GM12873 (cell line): ENCODE results near the gene NFIX.

Experiments used
- TF ChIP-seq, protein P1 (sequence below): IDR thresholded peaks from 2 replicates; pipeline ENCODE4 v1.5.1; 2012; ENCODE audit warnings: low read depth, mild to moderate bottlenecking, moderate library complexity, low read length, control low read depth; ENCODE audit not compliant: insufficient read depth; ENCODE audit errors: missing control alignments

The NFIX gene

DNA sequence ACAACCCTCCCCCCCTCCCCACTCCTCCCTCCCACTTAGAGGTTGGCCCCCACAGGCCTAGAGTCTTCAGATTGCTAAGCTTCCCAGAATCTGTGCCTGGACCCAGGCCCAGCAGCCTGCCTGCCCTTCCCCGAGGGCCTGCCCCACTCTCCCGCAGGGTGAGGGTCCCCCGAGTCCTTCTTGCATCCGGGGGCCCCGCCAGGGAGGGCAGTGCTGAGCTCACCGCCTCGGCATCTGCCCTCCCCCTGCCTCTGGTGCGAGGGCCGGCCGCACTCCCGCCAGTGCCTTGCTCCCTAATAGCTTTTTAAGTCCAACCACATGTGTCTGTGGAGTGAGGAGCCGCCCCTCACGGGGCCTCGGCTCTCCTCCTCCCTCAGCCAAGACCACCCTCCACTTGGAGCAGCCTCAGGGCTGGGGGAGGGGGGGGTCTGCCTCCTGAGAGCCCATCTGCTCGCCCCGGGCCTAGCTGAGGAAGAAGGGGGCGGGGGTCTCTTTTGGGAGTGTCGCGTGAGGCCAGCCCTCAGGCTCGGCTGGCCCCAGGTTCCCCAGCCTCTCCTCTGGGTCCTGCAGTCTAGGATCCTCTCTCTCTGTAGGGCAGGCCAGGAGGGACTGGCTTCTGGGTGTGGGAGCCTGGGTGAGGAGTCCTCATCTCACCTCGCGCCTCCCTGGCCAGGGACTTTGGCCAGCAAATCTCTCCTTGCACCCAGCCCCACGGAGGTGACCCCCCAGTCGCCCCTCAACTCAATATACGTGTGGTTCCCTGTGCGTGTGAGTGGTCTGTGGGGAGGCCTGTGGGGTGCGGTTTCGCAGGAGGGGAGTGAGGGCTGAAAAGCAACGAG is 60.2 kb downstream of the NFIX start:
- TF ChIP-seq, protein P1, sequence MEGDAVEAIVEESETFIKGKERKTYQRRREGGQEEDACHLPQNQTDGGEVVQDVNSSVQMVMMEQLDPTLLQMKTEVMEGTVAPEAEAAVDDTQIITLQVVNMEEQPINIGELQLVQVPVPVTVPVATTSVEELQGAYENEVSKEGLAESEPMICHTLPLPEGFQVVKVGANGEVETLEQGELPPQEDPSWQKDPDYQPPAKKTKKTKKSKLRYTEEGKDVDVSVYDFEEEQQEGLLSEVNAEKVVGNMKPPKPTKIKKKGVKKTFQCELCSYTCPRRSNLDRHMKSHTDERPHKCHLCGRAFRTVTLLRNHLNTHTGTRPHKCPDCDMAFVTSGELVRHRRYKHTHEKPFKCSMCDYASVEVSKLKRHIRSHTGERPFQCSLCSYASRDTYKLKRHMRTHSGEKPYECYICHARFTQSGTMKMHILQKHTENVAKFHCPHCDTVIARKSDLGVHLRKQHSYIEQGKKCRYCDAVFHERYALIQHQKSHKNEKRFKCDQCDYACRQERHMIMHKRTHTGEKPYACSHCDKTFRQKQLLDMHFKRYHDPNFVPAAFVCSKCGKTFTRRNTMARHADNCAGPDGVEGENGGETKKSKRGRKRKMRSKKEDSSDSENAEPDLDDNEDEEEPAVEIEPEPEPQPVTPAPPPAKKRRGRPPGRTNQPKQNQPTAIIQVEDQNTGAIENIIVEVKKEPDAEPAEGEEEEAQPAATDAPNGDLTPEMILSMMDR, result no peak

DNA sequence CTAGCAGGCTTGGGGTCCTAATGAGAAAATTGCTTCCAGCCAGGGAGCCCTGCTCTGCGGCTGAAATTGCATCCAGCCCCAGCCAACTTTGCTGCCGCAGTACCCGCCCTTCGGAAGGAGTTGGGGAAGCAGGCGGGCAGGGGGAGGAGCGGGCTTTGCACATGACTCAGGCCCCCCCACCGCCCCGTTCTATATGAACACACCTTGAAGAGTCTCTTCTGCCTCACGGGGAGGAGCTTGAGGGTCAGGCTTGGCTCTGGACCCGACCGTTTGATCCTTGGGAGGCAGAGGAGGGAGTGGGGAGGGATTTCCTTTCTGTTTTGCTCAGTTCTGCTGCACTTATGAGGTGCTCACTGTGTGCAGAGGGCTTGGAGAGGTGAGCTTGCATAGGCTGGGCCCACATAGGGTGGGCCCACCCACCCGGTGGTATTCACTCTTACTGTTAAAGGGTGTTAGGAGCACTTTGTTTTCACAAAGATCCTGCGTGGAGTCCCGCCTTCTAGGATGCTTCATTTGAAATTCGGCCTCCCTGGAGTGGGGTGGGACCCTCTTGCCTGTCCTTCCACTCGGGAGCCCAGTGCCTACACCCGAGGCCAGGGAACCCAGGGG is 60.9 kb downstream of the NFIX start:
- TF ChIP-seq, protein P1, result no peak

DNA sequence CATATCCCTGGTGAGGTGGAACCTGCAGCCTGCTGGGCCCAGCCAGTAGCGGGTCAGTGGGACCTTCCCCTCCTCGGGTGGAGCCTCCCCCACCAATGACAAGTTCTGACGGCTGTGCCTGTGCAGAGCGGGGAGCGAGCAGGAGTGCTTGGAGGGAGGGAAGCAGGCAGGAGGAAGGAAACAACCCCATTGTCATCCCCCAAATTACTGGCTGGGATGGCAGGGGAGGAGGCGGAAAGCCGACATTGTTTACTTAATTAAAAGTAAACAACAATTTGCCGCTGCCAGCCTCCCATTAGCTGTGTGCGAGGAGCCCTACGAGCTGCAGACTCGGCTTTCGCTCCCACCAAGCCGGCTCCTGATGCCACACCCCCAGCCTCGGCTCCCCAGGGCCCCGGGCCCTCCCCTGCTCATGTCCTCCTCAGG is 61.9 kb downstream of the NFIX start:
- TF ChIP-seq, protein P1, result no peak

DNA sequence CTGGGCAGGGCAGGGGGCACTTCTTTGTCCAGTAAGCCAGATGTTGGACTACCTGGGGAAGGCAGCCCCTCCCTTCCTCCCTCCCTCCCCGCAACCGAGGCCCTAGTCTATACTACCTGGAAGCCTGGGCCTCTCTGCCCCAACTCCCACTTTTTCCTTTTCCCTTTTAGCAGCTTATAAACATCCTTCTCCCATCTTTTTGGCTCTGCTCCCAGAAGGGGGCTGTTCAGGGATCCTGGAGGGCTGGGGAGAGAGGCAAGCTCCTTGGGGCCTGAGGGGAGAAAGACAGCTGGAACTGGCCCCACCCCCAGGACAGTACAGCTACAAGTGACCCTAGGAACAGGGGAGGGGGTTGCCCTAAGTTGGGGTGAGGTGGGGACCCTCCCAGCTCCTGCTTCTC is 62.5 kb downstream of the NFIX start:
- TF ChIP-seq, protein P1, result no peak

DNA sequence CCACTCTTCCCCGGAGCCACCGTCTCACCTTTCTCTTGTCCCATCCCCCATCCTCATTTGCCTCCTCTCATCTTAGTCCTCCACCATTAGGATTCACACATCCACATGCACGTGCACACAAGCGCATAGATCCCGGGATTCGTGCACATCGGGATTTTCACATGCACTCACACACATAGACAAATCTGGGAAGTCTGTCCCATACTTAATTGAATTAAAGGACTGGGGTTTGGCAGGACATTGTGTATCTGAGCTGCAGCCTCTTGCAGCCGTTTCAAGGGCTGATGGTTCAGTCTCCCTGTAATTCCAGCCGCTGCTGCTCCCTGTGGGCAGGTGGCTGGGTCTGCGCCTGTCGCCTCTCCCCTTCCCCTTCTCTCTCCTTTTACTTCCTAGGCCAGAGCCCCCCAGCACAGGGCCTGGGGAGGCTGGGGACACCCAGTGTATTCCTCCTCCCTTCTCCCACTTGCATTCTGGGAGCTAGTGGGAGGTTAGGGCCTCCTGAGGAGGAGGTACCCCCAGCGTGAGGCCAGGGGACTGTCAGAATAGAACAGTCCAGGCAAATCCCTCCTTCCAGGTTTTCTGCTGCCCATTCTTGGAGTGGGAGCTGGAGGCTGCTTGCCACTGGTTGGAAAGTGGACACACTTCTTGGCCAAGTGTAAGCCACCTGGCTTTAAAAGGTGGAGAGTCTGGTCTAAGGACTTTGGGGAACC is 63.8 kb downstream of the NFIX start:
- TF ChIP-seq, protein P1, result no peak

DNA sequence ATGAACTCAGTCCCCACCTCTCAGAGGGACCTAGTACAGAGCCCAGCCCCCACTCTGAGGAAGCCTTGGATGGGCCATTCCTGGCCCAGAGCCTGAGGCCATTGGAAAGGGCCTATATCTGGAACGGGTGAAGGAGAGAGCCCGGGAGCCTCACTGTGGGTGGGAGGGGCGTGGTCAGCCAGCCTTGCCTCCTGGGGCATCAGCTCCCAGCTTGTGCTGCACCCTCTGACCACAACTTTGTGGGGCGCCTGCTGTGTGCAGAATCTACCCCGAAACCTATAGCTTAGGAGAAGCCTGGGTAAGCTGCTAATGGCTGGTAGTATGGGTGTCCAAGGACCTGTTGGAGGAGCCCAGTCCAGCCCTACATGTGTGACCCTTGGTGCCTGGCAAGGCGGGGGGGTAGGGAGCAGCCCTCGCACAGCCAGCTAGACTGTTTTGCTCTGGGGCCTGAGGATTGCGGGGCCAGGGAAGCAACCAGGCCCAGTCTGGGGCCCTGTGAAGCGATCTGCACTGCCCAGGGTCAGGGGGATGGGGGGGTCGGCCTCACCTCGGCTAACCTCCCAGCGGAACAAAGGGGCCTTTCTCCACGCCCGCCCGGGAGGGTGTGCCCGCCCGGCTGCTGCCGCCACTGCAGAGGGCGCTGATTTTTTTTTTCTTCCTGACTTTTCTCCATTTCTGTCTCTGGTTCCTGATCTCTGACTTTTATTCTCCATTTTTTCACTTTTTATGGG is 65.1 kb downstream of the NFIX start:
- TF ChIP-seq, protein P1, result no peak
